H9 (cell line): ENCODE results near the gene LIMK2. TPM values are rescaled to one million over a fixed set of nuclear protein-coding genes. Genes with fewer than 3 reads are reported as not detected.

Experiments used
- DNase-seq: peaks from one replicate; pipeline ENCODE4 v3.0.0-alpha.2; 2017
- H2AFZ ChIP-seq: one replicate; pipeline ENCODE4 v1.6.1; 2013; ENCODE audit warnings: mild to moderate bottlenecking, low read length, control low read depth, moderate library complexity
- H2AK5ac ChIP-seq: 2 replicates; pipeline ENCODE4 v1.6.1; 2013; ENCODE audit warnings: low read length, control low read depth, mixed read lengths; ENCODE audit not compliant: insufficient read length
- H2BK120ac ChIP-seq: one replicate; pipeline ENCODE4 v1.6.1; 2013; ENCODE audit warnings: low read depth, mild to moderate bottlenecking, low read length, control low read depth, inconsistent platforms; ENCODE audit not compliant: poor library complexity, severe bottlenecking
- H2BK12ac ChIP-seq: 2 replicates; pipeline ENCODE4 v1.6.1; 2013; ENCODE audit warnings: low read length, control low read depth, mixed read lengths, low read depth; ENCODE audit not compliant: insufficient read length
- H2BK15ac ChIP-seq: 2 replicates; pipeline ENCODE4 v1.6.1; 2013; ENCODE audit warnings: low read depth, low read length, control low read depth
- H2BK20ac ChIP-seq: one replicate; pipeline ENCODE4 v1.6.1; 2013; ENCODE audit warnings: low read depth, mild to moderate bottlenecking, low read length, control low read depth, inconsistent platforms; ENCODE audit not compliant: poor library complexity, severe bottlenecking
- H2BK5ac ChIP-seq: 2 replicates; pipeline ENCODE4 v1.6.1; 2013; ENCODE audit warnings: low read length, control low read depth, mixed read lengths; ENCODE audit not compliant: insufficient read length
- H3K14ac ChIP-seq: 2 replicates; pipeline ENCODE4 v1.6.1; 2013; ENCODE audit warnings: low read length, control low read depth; ENCODE audit not compliant: insufficient read depth
- H3K18ac ChIP-seq: 2 replicates; pipeline ENCODE4 v1.6.1; 2013; ENCODE audit warnings: low read depth, mild to moderate bottlenecking, mixed read lengths, low read length, control low read depth; ENCODE audit not compliant: insufficient read length
- H3K23ac ChIP-seq: 2 replicates; pipeline ENCODE4 v1.6.1; 2013; ENCODE audit warnings: low read length, control low read depth, mixed read lengths, low read depth; ENCODE audit not compliant: insufficient read length
- H3K23me2 ChIP-seq: 2 replicates; pipeline ENCODE4 v1.6.1; 2013; ENCODE audit warnings: low read depth, mild to moderate bottlenecking, mixed read lengths, low read length, control low read depth; ENCODE audit not compliant: insufficient read length, poor library complexity, severe bottlenecking
- H3K27ac ChIP-seq: 2 replicates; pipeline ENCODE4 v1.5.1; 2013; ENCODE audit warnings: low read length, control low read depth, mixed read lengths, low read depth; ENCODE audit not compliant: insufficient read length
- H3K27me3 ChIP-seq: 2 replicates; pipeline ENCODE4 v1.6.1; 2013; ENCODE audit warnings: low read length, control low read depth, inconsistent platforms; ENCODE audit not compliant: insufficient read depth
- H3K4ac ChIP-seq: 2 replicates; pipeline ENCODE4 v1.6.1; 2013; ENCODE audit warnings: low read depth, mild to moderate bottlenecking, control low read depth, inconsistent platforms, low read length, moderate library complexity
- H3K4me1 ChIP-seq: 2 replicates; pipeline ENCODE4 v1.6.1; 2013; ENCODE audit warnings: low read length, control low read depth, inconsistent platforms; ENCODE audit not compliant: insufficient read depth
- H3K4me2 ChIP-seq: 2 replicates; pipeline ENCODE4 v1.6.1; 2013; ENCODE audit warnings: low read length, control low read depth, mixed read lengths; ENCODE audit not compliant: insufficient read length, insufficient read depth
- H3K56ac ChIP-seq: 2 replicates; pipeline ENCODE4 v1.6.1; 2013; ENCODE audit warnings: low read depth, mild to moderate bottlenecking, mixed read lengths, low read length, control low read depth; ENCODE audit not compliant: insufficient read length
- H3K79me1 ChIP-seq: 2 replicates; pipeline ENCODE4 v1.6.1; 2013; ENCODE audit warnings: low read depth, mild to moderate bottlenecking, moderate library complexity, low read length, control low read depth, inconsistent platforms; ENCODE audit not compliant: insufficient read depth, poor library complexity, severe bottlenecking
- H3K79me2 ChIP-seq: 2 replicates; pipeline ENCODE4 v1.6.1; 2013; ENCODE audit warnings: low read length, control low read depth, inconsistent platforms; ENCODE audit not compliant: insufficient read depth
- H3K9ac ChIP-seq: 2 replicates; pipeline ENCODE4 v1.6.1; 2013; ENCODE audit warnings: low read length, control low read depth, mixed read lengths; ENCODE audit not compliant: insufficient read length; ENCODE audit errors: extremely low read depth
- H3K9me3 ChIP-seq: one replicate; pipeline ENCODE4 v1.6.1; 2013; ENCODE audit warnings: low read depth, low read length, inconsistent platforms; ENCODE audit not compliant: control insufficient read depth
- H3T11ph ChIP-seq: one replicate; pipeline ENCODE4 v1.6.1; 2013; ENCODE audit warnings: mild to moderate bottlenecking, low read length, control low read depth, inconsistent platforms
- H4K20me1 ChIP-seq: one replicate; pipeline ENCODE4 v1.6.1; 2013; ENCODE audit not compliant: control insufficient read depth, insufficient read length, insufficient read depth
- H4K5ac ChIP-seq: 2 replicates; pipeline ENCODE4 v1.6.1; 2013; ENCODE audit warnings: low read depth, mild to moderate bottlenecking, mixed read lengths, low read length, control low read depth; ENCODE audit not compliant: insufficient read length
- H4K8ac ChIP-seq: replicated peaks from 2 replicates; pipeline ENCODE4 v1.6.1; 2013; ENCODE audit warnings: low read length, control low read depth, mixed read lengths, low read depth; ENCODE audit not compliant: insufficient read length
- H4K91ac ChIP-seq: 2 replicates; pipeline ENCODE4 v1.6.1; 2013; ENCODE audit warnings: low read depth, mild to moderate bottlenecking, moderate library complexity, mixed read lengths, low read length, control low read depth; ENCODE audit not compliant: insufficient read length
- H3K27ac Mint-ChIP-seq, 3 experiments: 2 replicates in 2 of 3; 3 replicates in 1 of 3; pipeline ENCODE4 v1.8.0; 2020 to 2021; ENCODE audit warnings: mixed read lengths in 3 of 3, mild to moderate bottlenecking in 1 of 3, moderate library complexity in 1 of 3
- H3K27me3 Mint-ChIP-seq: 2 replicates; pipeline ENCODE4 v1.8.0; 2021; ENCODE audit warnings: low read depth, mild to moderate bottlenecking, moderate library complexity, mixed read lengths
- H3K36me3 Mint-ChIP-seq, 3 experiments: 2 replicates in 2 of 3; 3 replicates in 1 of 3; pipeline ENCODE4 v1.8.0; 2020 to 2021; ENCODE audit warnings: low read depth in 3 of 3, mixed read lengths in 3 of 3; ENCODE audit not compliant: insufficient read depth in 1 of 3
- H3K4me1 Mint-ChIP-seq, 2 experiments: 2 replicates each; pipeline ENCODE4 v1.8.0; 2020; ENCODE audit warnings: mixed read lengths in 2 of 2
- H3K4me3 Mint-ChIP-seq, 2 experiments: 2 replicates in 1 of 2; 3 replicates in 1 of 2; pipeline ENCODE4 v1.8.0; 2020 to 2021; ENCODE audit warnings: mild to moderate bottlenecking in 2 of 2, mixed read lengths in 2 of 2, moderate library complexity in 1 of 2
- H3K9me3 Mint-ChIP-seq, 2 experiments: 2 replicates in 1 of 2; 3 replicates in 1 of 2; pipeline ENCODE4 v1.8.0; 2020; ENCODE audit warnings: mild to moderate bottlenecking in 2 of 2, mixed read lengths in 2 of 2, moderate library complexity in 1 of 2
- WGBS: extraction: QIAGEN DNeasy Blood & Tissue Kit; methylation state at CpG from one replicate; pipeline ENCODE4 v1.1.7; 2013; ENCODE audit warnings: missing lambda C conversion rate, low lambda C conversion rate, mixed read lengths; ENCODE audit not compliant: insufficient read length; ENCODE audit errors: extremely low coverage; 5-methylcytosine and 5-hydroxymethylcytosine counted together
- total RNA-seq: library from RNA; stranded (reverse); gene quantifications from 2 replicates; pipeline ENCODE4 v1.2.1, GENCODE V29; 2021
- TF ChIP-seq, protein P1 (sequence below): fragments of 200-600 bp; sonication (generic); conservative IDR thresholded peaks from 3 replicates; pipeline ENCODE4 v1.8.0; 2021; ENCODE audit warnings: antibody characterized with exemption, mild to moderate bottlenecking

LIMK2 gene
- total RNA-seq, 1 experiment from 2014 or later: 51.3 TPM

DNA sequence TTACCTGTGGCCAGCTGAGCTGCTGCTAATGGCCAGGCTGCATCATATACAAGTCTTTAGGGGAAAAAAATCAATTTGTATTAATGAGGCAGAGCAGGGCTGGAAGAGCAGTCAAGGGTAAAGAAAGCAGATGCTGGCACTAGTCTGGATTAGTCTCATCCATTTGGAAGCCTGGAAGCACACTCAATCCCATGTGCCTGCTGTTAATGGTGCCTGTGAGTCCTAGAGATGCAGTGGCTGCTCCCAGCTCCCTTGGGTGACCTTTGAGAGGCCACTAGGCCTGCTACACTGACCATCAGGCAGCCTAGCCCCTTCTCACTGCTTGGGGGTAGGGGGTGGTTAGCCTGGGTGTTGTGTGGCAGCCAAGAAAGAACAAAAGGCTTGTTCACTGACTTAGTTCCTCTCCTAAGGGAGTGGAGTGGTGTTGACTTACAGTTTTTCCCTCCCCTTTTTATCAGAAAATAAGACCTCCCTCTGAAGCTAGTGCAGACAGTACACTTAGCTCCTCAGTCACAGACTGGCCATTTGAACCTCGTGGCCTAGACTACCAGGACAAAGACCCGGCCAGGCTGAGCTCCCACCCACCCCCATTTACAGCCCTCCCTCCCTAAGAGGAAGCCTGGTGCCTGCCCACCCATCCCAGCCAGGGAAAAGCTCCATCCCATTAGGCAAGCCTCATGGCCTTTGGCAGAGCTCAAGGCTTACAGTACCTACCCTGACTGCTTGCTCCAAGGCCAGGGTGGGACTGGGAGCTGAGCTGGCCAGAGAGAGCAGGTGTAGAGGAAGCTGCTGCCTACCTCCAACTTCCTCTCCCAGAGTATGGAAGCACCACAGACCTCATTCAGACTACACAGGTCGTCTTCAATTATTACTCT is 72.4 kb downstream of the LIMK2 start:
- Histone ChIP-seq H4K91ac (no peak overlapping the region), H3K4me1 (no peaks in the 10 kb centered on the region), H2AFZ (no peak overlapping the region), H3K14ac (no peak overlapping the region; the same call in 1 of the 2 replicates), H2BK5ac (no peak overlapping the region), H2BK12ac (no peak overlapping the region), H3K23me2 (no peaks in the 10 kb centered on the region), H3K56ac (no peak overlapping the region), H3T11ph (no peak overlapping the region), H3K4ac (no peak overlapping the region), H3K18ac (no peak overlapping the region), H4K20me1 (no peaks in the 10 kb centered on the region), H3K27ac (no peak overlapping the region), H3K23ac (no peak overlapping the region), H3K4me2 (no peak overlapping the region), H4K8ac (no peak overlapping the region), H3K9ac (no peak overlapping the region), H2BK20ac (no peak overlapping the region), H2BK120ac (no peak overlapping the region), H3K79me2 (no peaks in the 10 kb centered on the region), H3K27me3 (no peaks in the 10 kb centered on the region; the same call in 1 of the 2 replicates), H2AK5ac (no peak overlapping the region), H3K9me3 (no peaks in the 10 kb centered on the region), H4K5ac (no peak overlapping the region), H2BK15ac (no peak overlapping the region), H3K79me1 (no peaks in the 10 kb centered on the region)
- no peak for DNase-seq
- H3K9me3 Mint-ChIP-seq: no peaks in the 10 kb centered on the region
- peak overlapping the region in 1 of 3 experiments; percentile 63; a peak in 3 of 7 replicates for H3K27ac Mint-ChIP-seq
- WGBS: no CpG with 5 or more reads among the region's 3 CpGs
- peaks cover 10 to 18% of the 10 kb centered on the region in 2 experiments for H3K4me1 Mint-ChIP-seq
- TF ChIP-seq, protein P1, sequence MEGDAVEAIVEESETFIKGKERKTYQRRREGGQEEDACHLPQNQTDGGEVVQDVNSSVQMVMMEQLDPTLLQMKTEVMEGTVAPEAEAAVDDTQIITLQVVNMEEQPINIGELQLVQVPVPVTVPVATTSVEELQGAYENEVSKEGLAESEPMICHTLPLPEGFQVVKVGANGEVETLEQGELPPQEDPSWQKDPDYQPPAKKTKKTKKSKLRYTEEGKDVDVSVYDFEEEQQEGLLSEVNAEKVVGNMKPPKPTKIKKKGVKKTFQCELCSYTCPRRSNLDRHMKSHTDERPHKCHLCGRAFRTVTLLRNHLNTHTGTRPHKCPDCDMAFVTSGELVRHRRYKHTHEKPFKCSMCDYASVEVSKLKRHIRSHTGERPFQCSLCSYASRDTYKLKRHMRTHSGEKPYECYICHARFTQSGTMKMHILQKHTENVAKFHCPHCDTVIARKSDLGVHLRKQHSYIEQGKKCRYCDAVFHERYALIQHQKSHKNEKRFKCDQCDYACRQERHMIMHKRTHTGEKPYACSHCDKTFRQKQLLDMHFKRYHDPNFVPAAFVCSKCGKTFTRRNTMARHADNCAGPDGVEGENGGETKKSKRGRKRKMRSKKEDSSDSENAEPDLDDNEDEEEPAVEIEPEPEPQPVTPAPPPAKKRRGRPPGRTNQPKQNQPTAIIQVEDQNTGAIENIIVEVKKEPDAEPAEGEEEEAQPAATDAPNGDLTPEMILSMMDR: no peak
- no peak overlapping the region for H3K4me3 Mint-ChIP-seq
- H3K36me3 Mint-ChIP-seq: peaks cover 0 to 10% (median 0%) of the 10 kb centered on the region in 3 experiments; a peak in 3 of 7 replicates
- peaks cover 11% of the 10 kb centered on the region for H3K27me3 Mint-ChIP-seq
